Measurements from ENCODE around the gene ZNF638.

Gene ZNF638

GRCh38 chr2:71458413-71459083, 127.0 kb downstream of the ZNF638 start:
- H3K9me3 ChIP-seq (ENCODE audit: control insufficient read depth in 5 of 5, low read length in 5 of 5): no peaks in the 10 kb centered on the region
- no peaks in the 10 kb centered on the region for H3K36me3 ChIP-seq (ENCODE audit: control insufficient read depth in 5 of 5, insufficient read depth in 5 of 5, low read length in 5 of 5)
- H3K9ac ChIP-seq (ENCODE audit: low read length in 5 of 5): no peak overlapping the region
- H3K4me1 ChIP-seq (ENCODE audit: control insufficient read depth in 5 of 5, insufficient read depth in 5 of 5, low read length in 5 of 5): peaks cover 2 to 66% (median 25%) of the 10 kb centered on the region in 5 donors
- H3K4me3 ChIP-seq (ENCODE audit: low read depth in 1 of 5, low read length in 5 of 5): no peak overlapping the region
- peaks cover 10 to 20% (median 18%) of the 10 kb centered on the region in 5 donors for H3K27me3 ChIP-seq (ENCODE audit: control insufficient read depth in 5 of 5, insufficient read depth in 4 of 5, low read length in 5 of 5)
- no peak overlapping the region for H3K27ac ChIP-seq (ENCODE audit: low read depth, low read length)

- Histone ChIP-seq H3K9me3 (ENCODE audit: control insufficient read depth in 5 of 5, low read length in 5 of 5) (no peaks in the 10 kb centered on the region), H3K4me3 (ENCODE audit: low read depth in 1 of 5, low read length in 5 of 5) (no peak overlapping the region), H3K27me3 (ENCODE audit: control insufficient read depth in 5 of 5, insufficient read depth in 4 of 5, low read length in 5 of 5) (peaks cover 9 to 20% (median 17%) of the 10 kb centered on the region in 5 donors), H3K36me3 (ENCODE audit: control insufficient read depth in 5 of 5, insufficient read depth in 5 of 5, low read length in 5 of 5) (no peaks in the 10 kb centered on the region), H3K27ac (ENCODE audit: low read depth, low read length) (no peak overlapping the region), H3K4me1 (ENCODE audit: control insufficient read depth in 5 of 5, insufficient read depth in 5 of 5, low read length in 5 of 5) (peaks cover 2 to 61% (median 20%) of the 10 kb centered on the region in 5 donors), H3K9ac (ENCODE audit: low read length in 5 of 5) (no peak overlapping the region)
These were observed 127.5 kb downstream of the ZNF638 start for GRCh38 chr2:71459084-71459431.

GRCh38 chr2:71460056-71460455, 128.5 kb downstream of the ZNF638 start:
- H3K4me1 ChIP-seq (ENCODE audit: control insufficient read depth in 5 of 5, insufficient read depth in 5 of 5, low read length in 5 of 5): peaks cover 0 to 51% (median 13%) of the 10 kb centered on the region in 5 donors
- no peak overlapping the region for H3K27ac ChIP-seq (ENCODE audit: low read depth, low read length)

DNA sequence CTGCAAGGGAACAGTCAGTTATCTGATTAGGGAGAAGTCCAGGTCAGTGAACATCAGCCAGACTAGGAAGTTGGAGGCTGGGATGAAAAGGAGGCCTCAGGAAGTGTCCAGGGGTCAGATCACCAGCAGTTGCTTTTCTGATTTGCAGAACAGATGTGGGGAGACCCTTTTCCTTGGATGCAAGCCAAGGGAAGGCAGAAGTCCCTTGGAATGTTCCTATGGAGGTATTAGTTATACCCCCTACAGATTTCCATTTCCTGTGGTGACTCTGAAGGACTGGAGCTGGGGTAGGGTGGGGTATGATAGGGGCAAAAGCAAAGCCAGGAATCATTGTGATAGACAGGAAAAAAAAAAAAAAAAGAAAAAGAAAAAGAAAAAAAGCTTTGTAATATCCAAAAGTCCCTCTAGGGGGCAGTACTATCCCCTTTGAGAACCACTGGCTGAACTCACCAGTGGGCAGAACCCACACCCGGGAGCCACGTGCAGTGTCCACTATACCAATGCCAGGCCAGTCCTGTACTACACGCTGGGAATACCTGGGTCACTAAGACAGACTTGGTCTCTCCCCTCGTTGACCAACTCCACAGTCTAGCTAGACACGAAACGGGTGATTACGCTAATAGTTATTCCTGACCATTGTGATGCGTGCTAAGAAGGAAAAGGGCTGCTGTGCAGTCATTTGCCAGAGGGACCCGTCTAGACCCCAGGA, 129.2 kb downstream of the ZNF638 start:
- H3K9ac ChIP-seq (ENCODE audit: low read length in 5 of 5): peak overlapping the region in 1 of 5 donors; percentile 38
- H3K4me3 ChIP-seq (ENCODE audit: low read depth in 1 of 5, low read length in 5 of 5): no peak overlapping the region
- H3K9me3 ChIP-seq (ENCODE audit: control insufficient read depth in 5 of 5, low read length in 5 of 5): no peaks in the 10 kb centered on the region
- H3K27ac ChIP-seq (ENCODE audit: low read depth, low read length): no peak overlapping the region
- H3K27me3 ChIP-seq (ENCODE audit: control insufficient read depth in 5 of 5, insufficient read depth in 4 of 5, low read length in 5 of 5): peaks cover 3 to 18% (median 10%) of the 10 kb centered on the region in 5 donors
- H3K4me1 ChIP-seq (ENCODE audit: control insufficient read depth in 5 of 5, insufficient read depth in 5 of 5, low read length in 5 of 5): peaks cover 1 to 49% (median 10%) of the 10 kb centered on the region in 5 donors
- H3K36me3 ChIP-seq (ENCODE audit: control insufficient read depth in 5 of 5, insufficient read depth in 5 of 5, low read length in 5 of 5): no peaks in the 10 kb centered on the region

More at GRCh38 chr2:71460056-71460455, 128.5 kb downstream of the ZNF638 start:
- Histone ChIP-seq H3K9ac (ENCODE audit: low read length in 5 of 5) (peak overlapping the region in 1 of 5 donors; percentile 11), H3K36me3 (ENCODE audit: control insufficient read depth in 5 of 5, insufficient read depth in 5 of 5, low read length in 5 of 5) (no peaks in the 10 kb centered on the region), H3K9me3 (ENCODE audit: control insufficient read depth in 5 of 5, low read length in 5 of 5) (no peaks in the 10 kb centered on the region), H3K4me3 (ENCODE audit: low read depth in 1 of 5, low read length in 5 of 5) (no peak overlapping the region), H3K27me3 (ENCODE audit: control insufficient read depth in 5 of 5, insufficient read depth in 4 of 5, low read length in 5 of 5) (peaks cover 0 to 17% (median 13%) of the 10 kb centered on the region in 5 donors)

- no peak overlapping the region for H3K4me3 ChIP-seq (ENCODE audit: low read depth in 1 of 5, low read length in 5 of 5)
- no peaks in the 10 kb centered on the region for H3K9me3 ChIP-seq (ENCODE audit: control insufficient read depth in 5 of 5, low read length in 5 of 5)
- H3K27ac ChIP-seq (ENCODE audit: low read depth, low read length): no peak overlapping the region
- peak overlapping the region in 1 of 5 donors; percentile 38 for H3K9ac ChIP-seq (ENCODE audit: low read length in 5 of 5)
- H3K36me3 ChIP-seq (ENCODE audit: control insufficient read depth in 5 of 5, insufficient read depth in 5 of 5, low read length in 5 of 5): no peaks in the 10 kb centered on the region
- H3K4me1 ChIP-seq (ENCODE audit: control insufficient read depth in 5 of 5, insufficient read depth in 5 of 5, low read length in 5 of 5): peaks cover 2 to 49% (median 14%) of the 10 kb centered on the region in 5 donors
- peaks cover 7 to 23% (median 13%) of the 10 kb centered on the region in 5 donors for H3K27me3 ChIP-seq (ENCODE audit: control insufficient read depth in 5 of 5, insufficient read depth in 4 of 5, low read length in 5 of 5)
These were observed 129.7 kb downstream of the ZNF638 start for GRCh38 chr2:71461304-71461671.

- Histone ChIP-seq H3K27me3 (ENCODE audit: control insufficient read depth in 5 of 5, insufficient read depth in 4 of 5, low read length in 5 of 5) (peaks cover 7 to 23% (median 13%) of the 10 kb centered on the region in 5 donors), H3K9ac (ENCODE audit: low read length in 5 of 5) (no peak overlapping the region), H3K4me3 (ENCODE audit: low read depth in 1 of 5, low read length in 5 of 5) (no peak overlapping the region), H3K27ac (ENCODE audit: low read depth, low read length) (no peak overlapping the region), H3K36me3 (ENCODE audit: control insufficient read depth in 5 of 5, insufficient read depth in 5 of 5, low read length in 5 of 5) (no peaks in the 10 kb centered on the region), H3K4me1 (ENCODE audit: control insufficient read depth in 5 of 5, insufficient read depth in 5 of 5, low read length in 5 of 5) (peaks cover 3 to 57% (median 22%) of the 10 kb centered on the region in 5 donors), H3K9me3 (ENCODE audit: control insufficient read depth in 5 of 5, low read length in 5 of 5) (no peaks in the 10 kb centered on the region)
These were observed 130.5 kb downstream of the ZNF638 start for GRCh38 chr2:71462056-71462605.

DNA sequence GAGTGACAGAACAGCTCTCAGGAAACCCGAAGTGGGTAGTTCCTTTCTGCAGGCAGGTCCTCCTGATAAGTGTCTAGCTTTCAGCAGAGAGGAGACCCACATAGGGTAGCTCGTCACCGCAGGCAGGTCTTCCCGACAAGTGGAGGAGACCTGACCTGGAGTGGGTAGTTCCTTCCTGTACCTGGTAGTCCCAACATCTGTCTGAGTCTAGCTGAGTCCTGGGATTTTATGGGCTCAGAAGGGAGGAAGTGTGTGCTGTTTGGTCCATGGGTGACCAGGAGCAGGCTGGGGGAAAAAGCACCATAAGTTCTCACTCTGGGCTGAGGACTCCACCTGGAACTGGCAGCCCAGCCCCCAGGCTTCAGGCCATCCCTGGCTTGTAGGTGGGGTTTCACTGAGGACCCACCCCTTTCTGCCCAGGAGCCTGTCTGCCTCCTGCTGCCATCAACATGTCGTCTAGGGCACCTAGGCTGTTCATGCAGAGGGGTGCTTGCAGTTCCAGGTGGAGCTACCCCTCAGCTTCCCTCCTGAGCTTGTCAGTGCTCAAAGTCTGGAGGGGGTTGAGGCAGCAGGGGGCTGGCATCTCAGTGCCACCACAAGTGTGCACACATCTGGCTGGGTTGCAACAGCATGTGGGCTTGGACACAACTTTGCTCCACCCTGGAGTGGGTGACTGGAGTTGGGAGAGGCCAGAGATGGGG, 131.2 kb downstream of the ZNF638 start:
- Histone ChIP-seq H3K27ac (ENCODE audit: low read depth, low read length) (no peak overlapping the region), H3K27me3 (ENCODE audit: control insufficient read depth in 5 of 5, insufficient read depth in 4 of 5, low read length in 5 of 5) (peaks cover 7 to 23% (median 13%) of the 10 kb centered on the region in 5 donors), H3K9me3 (ENCODE audit: control insufficient read depth in 5 of 5, low read length in 5 of 5) (no peaks in the 10 kb centered on the region), H3K4me3 (ENCODE audit: low read depth in 1 of 5, low read length in 5 of 5) (no peak overlapping the region), H3K9ac (ENCODE audit: low read length in 5 of 5) (no peak overlapping the region), H3K36me3 (ENCODE audit: control insufficient read depth in 5 of 5, insufficient read depth in 5 of 5, low read length in 5 of 5) (no peaks in the 10 kb centered on the region), H3K4me1 (ENCODE audit: control insufficient read depth in 5 of 5, insufficient read depth in 5 of 5, low read length in 5 of 5) (peaks cover 4 to 64% (median 27%) of the 10 kb centered on the region in 5 donors)

DNA sequence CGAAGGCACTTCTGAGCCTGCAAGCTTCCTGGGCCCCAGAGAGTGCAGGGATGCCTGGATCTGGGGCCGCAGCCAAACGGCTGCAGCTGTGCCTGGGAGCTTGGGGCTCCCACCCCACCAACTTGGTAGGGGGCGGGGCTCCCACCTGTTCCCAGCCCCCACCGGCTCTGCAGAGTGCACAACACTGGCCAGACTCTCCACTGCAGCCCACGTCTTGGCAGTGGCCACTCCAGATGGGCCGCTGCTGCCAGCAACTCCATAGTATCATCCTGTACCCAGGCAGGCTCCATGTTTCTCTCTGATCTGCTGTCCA, 131.7 kb downstream of the ZNF638 start:
- Histone ChIP-seq H3K36me3 (ENCODE audit: control insufficient read depth in 5 of 5, insufficient read depth in 5 of 5, low read length in 5 of 5) (no peaks in the 10 kb centered on the region), H3K27ac (ENCODE audit: low read depth, low read length) (no peak overlapping the region), H3K9me3 (ENCODE audit: control insufficient read depth in 5 of 5, low read length in 5 of 5) (no peaks in the 10 kb centered on the region), H3K4me1 (ENCODE audit: control insufficient read depth in 5 of 5, insufficient read depth in 5 of 5, low read length in 5 of 5) (peaks cover 4 to 67% (median 27%) of the 10 kb centered on the region in 5 donors), H3K9ac (ENCODE audit: low read length in 5 of 5) (no peak overlapping the region), H3K4me3 (ENCODE audit: low read depth in 1 of 5, low read length in 5 of 5) (no peak overlapping the region), H3K27me3 (ENCODE audit: control insufficient read depth in 5 of 5, insufficient read depth in 4 of 5, low read length in 5 of 5) (peaks cover 7 to 23% (median 14%) of the 10 kb centered on the region in 5 donors)

DNA sequence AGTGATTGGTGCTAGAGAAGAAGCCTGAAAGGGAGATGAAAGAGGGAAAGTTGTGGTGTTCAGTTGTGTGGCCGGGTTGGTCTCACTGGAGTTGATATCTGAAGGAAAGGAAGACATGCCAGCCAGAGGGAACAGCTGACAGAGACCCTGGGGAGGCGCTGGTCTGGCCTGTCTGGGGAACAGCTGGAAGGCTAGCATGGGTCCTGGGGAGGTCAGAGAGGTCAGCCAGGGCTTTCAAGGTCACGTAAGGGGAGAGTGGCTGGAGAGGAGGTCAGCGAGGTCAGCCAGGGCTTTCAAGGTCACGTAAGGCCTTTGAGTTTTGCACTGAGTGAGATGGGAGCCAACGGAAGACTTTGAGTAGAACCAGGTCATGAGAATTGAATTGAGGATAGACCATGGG, 132.8 kb downstream of the ZNF638 start:
- no peak overlapping the region for H3K9ac ChIP-seq (ENCODE audit: low read length in 5 of 5)
- H3K27ac ChIP-seq (ENCODE audit: low read depth, low read length): no peak overlapping the region
- peaks cover 4 to 67% (median 27%) of the 10 kb centered on the region in 5 donors for H3K4me1 ChIP-seq (ENCODE audit: control insufficient read depth in 5 of 5, insufficient read depth in 5 of 5, low read length in 5 of 5)
- H3K27me3 ChIP-seq (ENCODE audit: control insufficient read depth in 5 of 5, insufficient read depth in 4 of 5, low read length in 5 of 5): peaks cover 7 to 30% (median 18%) of the 10 kb centered on the region in 5 donors
- no peaks in the 10 kb centered on the region for H3K9me3 ChIP-seq (ENCODE audit: control insufficient read depth in 5 of 5, low read length in 5 of 5)
- no peak overlapping the region for H3K4me3 ChIP-seq (ENCODE audit: low read depth in 1 of 5, low read length in 5 of 5)
- H3K36me3 ChIP-seq (ENCODE audit: control insufficient read depth in 5 of 5, insufficient read depth in 5 of 5, low read length in 5 of 5): no peaks in the 10 kb centered on the region
